OCI-LY1 (cell line): ENCODE measurements around the gene AGO1.

ENCODE experiments used
- EZH2 ChIP-seq: fragments of 200-600 bp; sonication (generic), shearing (Covaris generic); IDR thresholded peaks from 2 replicates; pipeline ENCODE4 v1.8.0; 2017; ENCODE audit warnings: borderline replicate concordance, mixed run types, mild to moderate bottlenecking, antibody characterized with exemption, low read length, moderate library complexity, mixed read lengths
- TF ChIP-seq, protein P1 (sequence below): fragments of 200-600 bp; sonication (generic), shearing (Covaris generic); IDR thresholded peaks from 2 replicates; pipeline ENCODE4 v1.5.1; 2017; ENCODE audit warnings: mild to moderate bottlenecking, antibody characterized with exemption, low read length, moderate library complexity, mixed read lengths

DNA sequence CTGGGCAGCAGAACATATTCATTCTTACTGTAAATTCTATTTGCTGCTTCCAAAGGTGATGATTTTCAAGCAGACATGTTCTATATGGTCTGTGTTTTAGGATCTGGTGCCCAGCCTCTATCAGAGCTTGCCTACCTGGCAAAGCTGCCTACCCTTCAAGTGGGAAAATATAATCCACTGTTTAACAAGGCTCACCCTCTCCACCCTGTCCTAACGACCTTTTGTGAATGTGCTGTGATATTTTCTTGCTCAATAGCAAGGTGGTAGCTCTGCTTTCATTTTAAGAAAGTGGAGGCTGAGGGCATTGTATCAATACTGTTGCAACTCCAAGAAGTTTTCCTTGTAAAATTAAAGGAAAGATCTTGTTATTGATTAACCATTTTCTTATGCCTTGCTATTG lies 26.0 kb upstream of the AGO1 start:
- TF ChIP-seq, protein P1, sequence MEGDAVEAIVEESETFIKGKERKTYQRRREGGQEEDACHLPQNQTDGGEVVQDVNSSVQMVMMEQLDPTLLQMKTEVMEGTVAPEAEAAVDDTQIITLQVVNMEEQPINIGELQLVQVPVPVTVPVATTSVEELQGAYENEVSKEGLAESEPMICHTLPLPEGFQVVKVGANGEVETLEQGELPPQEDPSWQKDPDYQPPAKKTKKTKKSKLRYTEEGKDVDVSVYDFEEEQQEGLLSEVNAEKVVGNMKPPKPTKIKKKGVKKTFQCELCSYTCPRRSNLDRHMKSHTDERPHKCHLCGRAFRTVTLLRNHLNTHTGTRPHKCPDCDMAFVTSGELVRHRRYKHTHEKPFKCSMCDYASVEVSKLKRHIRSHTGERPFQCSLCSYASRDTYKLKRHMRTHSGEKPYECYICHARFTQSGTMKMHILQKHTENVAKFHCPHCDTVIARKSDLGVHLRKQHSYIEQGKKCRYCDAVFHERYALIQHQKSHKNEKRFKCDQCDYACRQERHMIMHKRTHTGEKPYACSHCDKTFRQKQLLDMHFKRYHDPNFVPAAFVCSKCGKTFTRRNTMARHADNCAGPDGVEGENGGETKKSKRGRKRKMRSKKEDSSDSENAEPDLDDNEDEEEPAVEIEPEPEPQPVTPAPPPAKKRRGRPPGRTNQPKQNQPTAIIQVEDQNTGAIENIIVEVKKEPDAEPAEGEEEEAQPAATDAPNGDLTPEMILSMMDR: no peak
- TF ChIP-seq EZH2: no peak
